ENCODE results near the gene C2orf81.

- TF ChIP-seq CTCF (conservative IDR thresholded peaks at IDR 0.05): no peak
- TF ChIP-seq EZH2 (IDR thresholded peaks at IDR 0.05; ENCODE audit: low read depth): no peak
Measured at GRCh38 chr2:74378007-74378406, 43.4 kb downstream of the C2orf81 start.

Data from PC-9 (cell line).